ENCODE measurements around the gene GHR. TPM values are rescaled to one million over a fixed set of nuclear protein-coding genes. Genes with fewer than 3 reads are reported as not detected.

GHR gene
- polyA plus RNA-seq, 3 donors, result not detected

DNA sequence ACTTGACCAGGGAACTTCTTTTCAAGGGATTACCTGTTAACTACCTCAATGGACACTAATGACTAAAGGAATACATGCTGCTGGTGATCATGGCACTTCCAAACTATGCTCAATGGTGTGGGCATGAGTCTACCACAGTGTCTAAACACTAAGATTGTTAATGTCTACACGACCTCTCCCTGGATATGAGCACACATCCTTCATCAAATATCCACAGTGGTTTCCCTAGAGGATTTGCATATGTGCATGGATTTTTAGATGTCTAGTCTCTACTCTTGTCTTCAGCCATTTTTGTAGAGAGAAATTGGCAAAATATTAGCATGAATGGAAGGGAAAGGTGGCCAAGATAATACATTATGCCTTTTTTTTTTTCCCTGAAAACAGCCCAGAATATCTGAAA lies 220.1 kb downstream of the GHR start:
- Histone ChIP-seq H3K79me2 (ENCODE audit: insufficient read depth, low read length) (no peaks in the 10 kb centered on the region), H3K36me3 (replicated peaks in 1 of 2; ENCODE audit: control insufficient read depth in 1 of 2, insufficient read depth in 2 of 2, low read length in 2 of 2) (no peaks in the 10 kb centered on the region), H3K4me1 (ENCODE audit: control insufficient read depth in 1 of 2, insufficient read depth in 2 of 2, low read length in 2 of 2) (no peaks in the 10 kb centered on the region), H3K27me3 (ENCODE audit: control insufficient read depth in 2 of 2, insufficient read depth in 2 of 2, low read length in 2 of 2) (no peaks in the 10 kb centered on the region), H3K4me2 (replicated peaks; ENCODE audit: extremely low read depth, low read length, poor library complexity, severe bottlenecking) (no peak overlapping the region), H3K27ac (ENCODE audit: low read depth in 1 of 2, low read length in 2 of 2) (no peak overlapping the region), H2AFZ (ENCODE audit: insufficient read depth, low read depth, low read length, poor library complexity, severe bottlenecking) (no peak overlapping the region), H3K9me3 (replicated peaks in 1 of 2; ENCODE audit: control insufficient read depth in 1 of 2, insufficient read depth in 1 of 2, low read length in 2 of 2) (no peaks in the 10 kb centered on the region), H3K4me3 (replicated peaks in 1 of 3; ENCODE audit: low read depth in 2 of 3, low read length in 3 of 3) (no peak overlapping the region), H3K9ac (ENCODE audit: insufficient read depth, low read length, poor library complexity, severe bottlenecking) (no peak overlapping the region), H4K20me1 (ENCODE audit: insufficient read depth, low read length) (no peaks in the 10 kb centered on the region)
- whole genome bisulfite sequencing (ENCODE audit: insufficient coverage), result no CpG with 5 or more reads among the region's 1 CpG
- intact Hi-C loops (cut with micrococcal nuclease), result no loop called here
- no peaks in the 10 kb centered on the region for H3K4me1 Mint-ChIP-seq
- DNase-seq, result no peak
- no peaks in the 10 kb centered on the region for H3K36me3 Mint-ChIP-seq
- peaks cover 0 to 10% (median 2%) of the 10 kb centered on the region in 3 donors for H3K27me3 Mint-ChIP-seq (ENCODE audit: low read depth in 3 of 3)
- no peak overlapping the region for H3K4me3 Mint-ChIP-seq
- H3K9me3 Mint-ChIP-seq, result peaks cover 0 to 2% (median 0%) of the 10 kb centered on the region in 7 donors
- TF ChIP-seq, protein P1, sequence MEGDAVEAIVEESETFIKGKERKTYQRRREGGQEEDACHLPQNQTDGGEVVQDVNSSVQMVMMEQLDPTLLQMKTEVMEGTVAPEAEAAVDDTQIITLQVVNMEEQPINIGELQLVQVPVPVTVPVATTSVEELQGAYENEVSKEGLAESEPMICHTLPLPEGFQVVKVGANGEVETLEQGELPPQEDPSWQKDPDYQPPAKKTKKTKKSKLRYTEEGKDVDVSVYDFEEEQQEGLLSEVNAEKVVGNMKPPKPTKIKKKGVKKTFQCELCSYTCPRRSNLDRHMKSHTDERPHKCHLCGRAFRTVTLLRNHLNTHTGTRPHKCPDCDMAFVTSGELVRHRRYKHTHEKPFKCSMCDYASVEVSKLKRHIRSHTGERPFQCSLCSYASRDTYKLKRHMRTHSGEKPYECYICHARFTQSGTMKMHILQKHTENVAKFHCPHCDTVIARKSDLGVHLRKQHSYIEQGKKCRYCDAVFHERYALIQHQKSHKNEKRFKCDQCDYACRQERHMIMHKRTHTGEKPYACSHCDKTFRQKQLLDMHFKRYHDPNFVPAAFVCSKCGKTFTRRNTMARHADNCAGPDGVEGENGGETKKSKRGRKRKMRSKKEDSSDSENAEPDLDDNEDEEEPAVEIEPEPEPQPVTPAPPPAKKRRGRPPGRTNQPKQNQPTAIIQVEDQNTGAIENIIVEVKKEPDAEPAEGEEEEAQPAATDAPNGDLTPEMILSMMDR (IDR thresholded peaks at IDR 0.05), result no peak
- no peak overlapping the region for H3K27ac Mint-ChIP-seq

DNA sequence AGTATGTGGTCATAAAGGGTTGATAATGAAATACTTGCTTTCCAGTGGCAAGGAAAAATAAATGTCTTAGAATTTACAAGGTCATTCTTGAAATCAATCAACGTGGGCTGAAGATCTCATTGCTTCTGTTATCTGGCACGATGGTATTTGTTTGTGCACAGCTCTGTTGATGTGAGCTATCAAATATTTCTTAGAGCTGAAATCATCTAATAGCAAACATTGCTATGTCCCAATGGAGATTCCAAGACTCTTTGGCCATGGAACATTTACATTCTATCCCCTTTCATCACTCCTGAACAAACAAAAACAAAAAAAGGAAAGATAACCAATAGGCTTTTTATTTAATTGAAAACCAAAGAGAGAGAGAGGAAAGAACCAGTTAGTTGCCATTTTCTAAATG lies 221.9 kb downstream of the GHR start:
- 100% methylated on average over 2 of the region's 2 CpGs for WGBS (ENCODE audit: insufficient coverage)
- Histone ChIP-seq H3K4me1 (ENCODE audit: control insufficient read depth in 1 of 2, insufficient read depth in 2 of 2, low read length in 2 of 2) (no peaks in the 10 kb centered on the region), H3K9me3 (replicated peaks in 1 of 2; ENCODE audit: control insufficient read depth in 1 of 2, insufficient read depth in 1 of 2, low read length in 2 of 2) (no peaks in the 10 kb centered on the region), H3K79me2 (ENCODE audit: insufficient read depth, low read length) (no peaks in the 10 kb centered on the region), H3K4me3 (replicated peaks in 1 of 3; ENCODE audit: low read depth in 2 of 3, low read length in 3 of 3) (no peak overlapping the region), H3K36me3 (replicated peaks in 1 of 2; ENCODE audit: control insufficient read depth in 1 of 2, insufficient read depth in 2 of 2, low read length in 2 of 2) (no peaks in the 10 kb centered on the region), H3K9ac (ENCODE audit: insufficient read depth, low read length, poor library complexity, severe bottlenecking) (no peak overlapping the region), H3K4me2 (replicated peaks; ENCODE audit: extremely low read depth, low read length, poor library complexity, severe bottlenecking) (no peak overlapping the region), H3K27ac (ENCODE audit: low read depth in 1 of 2, low read length in 2 of 2) (no peak overlapping the region), H4K20me1 (ENCODE audit: insufficient read depth, low read length) (no peaks in the 10 kb centered on the region), H2AFZ (ENCODE audit: insufficient read depth, low read depth, low read length, poor library complexity, severe bottlenecking) (no peak overlapping the region), H3K27me3 (ENCODE audit: control insufficient read depth in 2 of 2, insufficient read depth in 2 of 2, low read length in 2 of 2) (no peaks in the 10 kb centered on the region)
- intact Hi-C loops (cut with micrococcal nuclease), result no loop called here
- no peak overlapping the region for H3K4me3 Mint-ChIP-seq
- no peak overlapping the region for H3K27ac Mint-ChIP-seq
- peaks cover 0 to 2% (median 0%) of the 10 kb centered on the region in 7 donors for H3K9me3 Mint-ChIP-seq
- H3K27me3 Mint-ChIP-seq (ENCODE audit: low read depth in 3 of 3), result peaks cover 0 to 10% (median 2%) of the 10 kb centered on the region in 3 donors
- H3K36me3 Mint-ChIP-seq, result no peaks in the 10 kb centered on the region
- no peak for DNase-seq
- TF ChIP-seq, protein P1 (IDR thresholded peaks at IDR 0.05), result no peak
- H3K4me1 Mint-ChIP-seq, result no peaks in the 10 kb centered on the region
